Measurements from ENCODE around the gene PGA4. TPM values are rescaled to one million over a fixed set of nuclear protein-coding genes. Genes with fewer than 3 reads are reported as not detected.
"Not testable (repeated sequence)": the region's sequence is repeated elsewhere in the genome, so short reads cannot be mapped to it uniquely, and the experiment has no call there.

Gene PGA4
- total and polyA plus RNA-seq, 5 experiments from 2014 or later: not detected

DNA sequence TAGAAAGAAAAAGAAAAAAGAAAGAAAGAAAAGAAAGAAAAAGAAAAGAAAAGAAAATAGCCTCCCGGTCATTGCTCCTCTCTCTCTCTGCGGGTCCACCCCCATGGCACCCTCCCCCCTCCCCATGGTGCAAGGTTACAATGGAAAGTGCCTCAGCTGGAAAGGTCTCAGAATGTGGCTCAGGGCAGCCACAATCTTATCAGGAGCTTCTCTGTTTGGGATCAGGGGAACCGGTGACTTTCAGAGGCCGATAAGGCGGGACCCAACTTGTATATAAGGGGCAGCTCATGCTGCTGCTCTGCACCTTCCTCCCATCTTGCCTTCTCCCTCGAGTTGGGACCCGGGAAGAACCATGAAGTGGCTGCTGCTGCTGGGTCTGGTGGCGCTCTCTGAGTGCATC is 18.7 kb downstream of the PGA4 start, which contains the start of gene PGA5:
PGA5 (plus strand) TSS at position 301 of the 400 bp plus-strand sequence; CDS start at position 353, 52 bp downstream.
- H3K9me3 Mint-ChIP-seq, ATAC-seq, H3K4me1 Mint-ChIP-seq, H3K36me3 Mint-ChIP-seq, POLR2A ChIA-PET, DNase-seq, H3K27me3 Mint-ChIP-seq, H3K4me3 Mint-ChIP-seq: not testable (repeated sequence)
- peak within 1 kb of the TSS in 1 of 10 donors; percentile 32 for H3K27ac Mint-ChIP-seq

DNA sequence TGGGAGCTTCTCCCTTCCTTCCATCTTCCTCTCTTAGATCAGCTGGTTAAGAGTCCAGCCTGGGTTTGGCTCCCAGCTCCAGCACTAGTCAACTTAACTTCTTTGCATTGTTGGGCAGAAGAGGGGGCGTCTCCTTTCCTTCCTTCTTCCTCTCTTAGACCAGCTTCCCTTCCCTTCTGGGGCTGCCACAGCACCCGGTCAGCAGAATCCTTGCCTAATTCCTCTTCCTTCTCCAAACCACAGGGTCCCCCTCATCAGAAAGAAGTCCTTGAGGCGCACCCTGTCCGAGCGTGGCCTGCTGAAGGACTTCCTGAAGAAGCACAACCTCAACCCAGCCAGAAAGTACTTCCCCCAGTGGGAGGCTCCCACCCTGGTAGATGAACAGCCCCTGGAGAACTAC is 19.4 kb downstream of the PGA4 start:
- H3K27me3 Mint-ChIP-seq: not testable (repeated sequence)

DNA sequence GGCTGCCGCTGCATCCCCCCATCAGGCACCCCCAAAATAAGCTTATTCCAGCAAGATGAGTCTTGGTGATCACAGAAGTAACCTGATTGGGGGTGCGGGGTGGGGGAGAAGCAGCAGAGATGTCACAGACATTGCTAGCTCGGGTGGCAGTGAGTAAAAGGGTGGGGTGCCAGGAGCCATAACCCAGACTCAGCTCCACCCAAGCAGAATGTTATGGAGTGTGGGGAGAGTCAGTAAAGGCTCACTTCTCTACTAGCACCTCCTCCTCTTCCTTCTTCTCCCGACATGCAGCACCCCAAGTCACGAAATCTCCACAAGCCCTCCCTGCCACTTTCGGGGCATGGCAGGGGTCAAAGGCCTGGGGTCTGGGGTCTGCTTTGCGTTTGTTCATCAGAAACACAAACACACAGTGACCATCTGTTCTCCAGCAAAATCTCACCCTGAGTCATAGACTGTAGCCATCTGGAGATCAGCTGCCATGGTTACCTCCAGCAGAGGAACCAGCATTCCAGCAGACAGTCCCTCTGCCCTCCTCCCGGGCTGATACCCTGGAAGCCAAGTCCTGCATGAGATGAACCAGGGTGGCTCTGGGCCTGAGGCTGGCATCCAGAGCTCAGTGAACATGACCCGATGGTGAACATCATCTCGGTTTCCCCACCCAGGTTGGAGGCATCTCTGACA is 23.3 kb downstream of the PGA4 start:
- H3K27ac Mint-ChIP-seq, H3K4me1 Mint-ChIP-seq, ATAC-seq, H3K27me3 Mint-ChIP-seq, H3K36me3 Mint-ChIP-seq, H3K9me3 Mint-ChIP-seq, H3K4me3 Mint-ChIP-seq, DNase-seq, POLR2A ChIA-PET: not testable (repeated sequence)

More for the DNA sequence above, 19.4 kb downstream of the PGA4 start:
- POLR2A ChIA-PET, H3K4me1 Mint-ChIP-seq, H3K36me3 Mint-ChIP-seq, H3K27ac Mint-ChIP-seq, H3K9me3 Mint-ChIP-seq, ATAC-seq, DNase-seq, H3K4me3 Mint-ChIP-seq: not testable (repeated sequence)

DNA sequence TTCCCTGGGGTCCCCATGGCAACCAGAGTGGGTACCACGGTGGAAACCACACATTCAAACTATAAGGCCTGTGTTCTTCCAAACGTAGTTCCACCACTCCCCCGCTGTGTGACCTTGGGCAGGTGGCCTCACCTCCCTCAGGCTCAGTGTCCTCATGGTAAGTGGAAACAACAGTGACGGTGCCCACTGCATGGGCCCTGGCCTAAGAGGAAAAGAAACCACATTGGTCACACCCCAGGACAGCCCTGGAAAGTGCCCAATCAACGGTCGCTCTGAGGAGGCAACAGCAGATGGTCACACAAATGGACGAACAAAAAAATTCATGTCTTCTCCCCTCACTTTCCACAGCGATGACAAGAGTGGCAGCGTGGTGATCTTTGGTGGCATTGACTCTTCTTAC is 25.9 kb downstream of the PGA4 start:
- H3K4me3 Mint-ChIP-seq, H3K27ac Mint-ChIP-seq, H3K27me3 Mint-ChIP-seq, POLR2A ChIA-PET, ATAC-seq, H3K36me3 Mint-ChIP-seq, H3K4me1 Mint-ChIP-seq, H3K9me3 Mint-ChIP-seq, DNase-seq: not testable (repeated sequence)

DNA sequence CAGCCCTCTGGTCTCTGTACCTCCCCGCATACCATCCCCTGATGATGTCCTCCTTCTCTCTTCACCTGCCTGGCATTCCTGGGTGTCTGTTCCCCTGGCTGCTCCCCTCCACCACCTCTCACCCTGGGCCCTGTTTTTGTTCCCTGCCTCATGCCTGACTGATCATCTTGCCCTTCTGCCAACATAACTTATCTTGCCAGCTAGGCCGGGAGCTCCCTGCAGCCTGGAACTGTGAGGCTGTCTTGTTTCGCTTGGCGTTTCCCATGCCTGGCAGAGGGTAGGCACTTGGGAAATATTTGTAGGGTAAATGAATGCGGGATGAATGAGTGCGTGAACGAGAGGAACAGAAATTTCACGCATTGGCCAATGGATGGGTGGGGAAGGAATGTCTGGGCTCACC is 27.1 kb downstream of the PGA4 start:
- POLR2A ChIA-PET: not testable (repeated sequence)

DNA sequence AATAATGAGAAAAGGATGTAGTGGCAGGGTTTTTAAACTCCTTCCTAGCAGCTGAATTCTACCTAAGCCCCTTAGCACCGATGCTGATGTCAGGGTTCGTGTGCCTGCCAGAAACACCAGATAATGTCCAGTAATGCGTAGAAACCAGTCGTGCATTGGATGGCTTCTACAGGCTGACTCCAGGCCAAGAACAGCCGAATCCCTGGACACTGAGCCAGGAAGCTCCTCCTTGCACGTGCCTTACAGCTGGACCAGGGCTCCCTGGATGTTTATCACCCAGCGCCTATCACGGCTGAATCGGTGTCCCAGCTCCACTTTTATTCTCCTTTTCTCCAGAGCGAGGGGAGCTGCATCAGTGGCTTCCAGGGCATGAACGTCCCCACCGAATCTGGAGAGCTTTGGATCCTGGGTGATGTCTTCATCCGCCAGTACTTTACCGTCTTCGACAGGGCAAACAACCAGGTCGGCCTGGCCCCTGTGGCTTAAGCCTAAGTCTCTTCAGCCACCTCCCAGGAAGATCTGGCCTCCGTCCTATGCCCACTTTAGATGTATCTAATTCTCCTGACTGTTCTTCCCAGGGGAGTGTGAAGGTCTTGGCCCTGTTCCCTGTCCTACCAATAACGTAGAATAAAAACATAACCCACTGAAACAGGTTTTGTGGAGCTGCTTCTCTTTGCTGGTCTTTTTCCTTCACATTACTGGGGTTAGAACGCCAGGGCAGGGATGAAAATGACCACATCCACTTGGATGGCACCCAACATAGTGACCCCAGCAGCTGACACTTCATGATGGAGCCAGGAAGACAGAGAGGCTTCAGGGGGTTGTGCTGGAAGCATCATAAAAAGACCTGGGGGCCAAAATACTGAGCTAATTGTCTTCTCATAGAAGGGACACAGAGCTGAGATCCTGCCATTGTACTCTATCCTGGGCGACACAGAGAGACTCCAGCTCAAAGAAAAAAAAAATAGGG is 28.9 kb downstream of the PGA4 start:
- POLR2A ChIA-PET, H3K4me1 Mint-ChIP-seq, H3K9me3 Mint-ChIP-seq, ATAC-seq, H3K4me3 Mint-ChIP-seq, DNase-seq, H3K27me3 Mint-ChIP-seq, H3K27ac Mint-ChIP-seq, H3K36me3 Mint-ChIP-seq: not testable (repeated sequence)

More for the DNA sequence above, 27.1 kb downstream of the PGA4 start:
- H3K27me3 Mint-ChIP-seq, H3K4me3 Mint-ChIP-seq, ATAC-seq, H3K4me1 Mint-ChIP-seq, H3K9me3 Mint-ChIP-seq, H3K36me3 Mint-ChIP-seq, DNase-seq: not testable (repeated sequence)
- peak overlapping the region in 1 of 10 donors; percentile 42 for H3K27ac Mint-ChIP-seq

DNA sequence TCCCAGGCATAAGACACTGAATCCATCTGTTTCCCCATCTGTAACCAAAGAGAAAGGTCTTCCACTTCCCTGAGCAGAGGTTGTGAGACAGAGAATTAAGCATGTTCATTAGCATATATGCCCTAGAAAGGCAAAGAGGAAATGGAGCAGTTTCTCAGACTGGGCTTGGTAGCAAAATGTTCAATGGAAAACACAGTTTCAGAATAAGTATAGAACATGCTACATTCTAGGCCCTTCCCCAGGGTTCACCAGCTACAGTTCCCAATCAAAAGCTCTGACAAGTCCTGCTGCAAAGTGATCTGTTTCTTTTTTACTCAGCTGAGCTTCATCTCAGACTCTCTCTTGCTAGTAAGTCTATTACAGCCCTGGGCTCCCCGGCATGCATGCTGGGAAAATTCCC is 30.2 kb downstream of the PGA4 start:
- H3K27ac Mint-ChIP-seq, H3K9me3 Mint-ChIP-seq: not testable (repeated sequence)

DNA sequence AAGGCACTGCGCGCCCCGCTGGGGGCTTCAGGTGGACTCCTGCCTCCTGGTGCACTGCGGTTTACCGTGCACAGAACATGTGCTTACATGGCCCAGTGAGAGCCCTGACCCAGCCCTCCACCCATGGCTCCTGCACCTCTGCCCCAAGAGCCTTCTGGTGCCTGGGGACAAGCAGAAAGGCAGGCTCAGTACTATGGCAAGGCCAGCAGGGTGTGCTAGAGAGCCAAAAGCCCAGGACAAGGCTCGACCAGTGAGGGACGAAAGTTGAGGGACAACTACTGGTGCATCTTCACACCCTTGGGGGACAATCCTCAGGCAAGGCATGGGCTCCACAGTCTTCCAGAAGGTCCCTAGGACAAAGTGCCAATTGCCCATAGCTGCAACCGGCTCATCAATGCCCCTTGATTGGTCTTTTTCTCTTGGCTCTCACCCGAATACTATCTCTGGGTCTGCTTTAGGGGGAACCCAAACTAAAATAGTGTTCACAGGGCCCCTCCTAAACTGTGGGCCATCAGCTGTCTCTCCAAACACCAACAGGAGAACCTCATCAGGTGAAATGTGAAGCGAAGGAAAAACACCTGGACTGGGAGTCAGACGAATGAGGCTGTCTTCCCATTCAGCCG is 32.4 kb downstream of the PGA4 start:
- Mint-ChIP-seq H3K9me3 (no peaks in the 10 kb centered on the region), H3K4me1 (no peaks in the 10 kb centered on the region), H3K27ac (no peak overlapping the region), H3K36me3 (no peaks in the 10 kb centered on the region), H3K27me3 (no peaks in the 10 kb centered on the region), H3K4me3 (no peak overlapping the region)
- DNase-seq (peak; percentile 37 to 76 (median 53)), ATAC-seq (peak; percentile 79 to 95)
- POLR2A ChIA-PET: no interaction called here

More for the DNA sequence above, 30.2 kb downstream of the PGA4 start:
- H3K4me1 Mint-ChIP-seq, DNase-seq, POLR2A ChIA-PET, H3K4me3 Mint-ChIP-seq, ATAC-seq, H3K27me3 Mint-ChIP-seq, H3K36me3 Mint-ChIP-seq: not testable (repeated sequence)

DNA sequence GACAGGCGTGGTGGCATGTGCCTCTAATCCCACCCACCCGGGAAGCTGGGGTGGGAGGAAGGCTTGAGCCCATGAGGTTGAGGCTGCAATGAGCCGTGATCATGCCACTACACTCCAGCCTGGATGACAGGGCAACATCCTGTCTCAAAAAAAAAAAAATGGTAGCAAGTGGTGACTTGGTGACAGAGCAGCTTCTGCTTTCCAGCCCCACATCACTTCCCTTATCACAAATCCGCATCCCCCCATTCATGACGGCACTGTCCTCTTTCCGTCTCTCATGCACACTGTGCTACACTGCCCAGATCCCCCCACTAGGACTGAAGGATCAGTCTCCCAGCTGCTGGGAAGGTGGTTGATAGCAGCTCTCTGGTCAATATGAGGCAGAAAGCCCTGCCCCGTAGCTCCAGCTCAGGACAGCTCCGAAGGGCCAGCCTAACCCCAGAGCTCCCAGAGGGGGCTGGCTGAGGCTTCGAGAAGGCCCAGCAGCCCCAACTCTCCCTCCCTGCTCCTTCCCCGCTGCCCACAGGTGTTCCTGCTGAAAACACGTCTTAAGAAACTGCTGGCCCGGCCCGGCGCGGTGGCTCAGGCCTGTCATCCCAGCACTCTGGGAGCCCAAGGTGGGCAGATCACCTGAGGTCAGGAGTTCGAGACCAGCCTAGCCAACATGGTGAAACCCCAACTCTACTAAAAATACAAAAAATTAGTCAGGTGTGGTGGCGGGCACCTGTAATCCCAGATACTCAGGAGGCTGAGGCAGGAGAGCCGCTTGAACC is 34.7 kb downstream of the PGA4 start:
- Mint-ChIP-seq H3K9me3 (no peaks in the 10 kb centered on the region), H3K4me1 (no peaks in the 10 kb centered on the region), H3K27me3 (no peaks in the 10 kb centered on the region), H3K4me3 (no peak overlapping the region), H3K27ac (peak overlapping the region in 1 of 10 donors; percentile 67), H3K36me3 (no peaks in the 10 kb centered on the region)
- POLR2A ChIA-PET: interaction anchor here (1.1 kb wide), 1 partner anchor 76 kb away, joined by 3 read pairs; the partner anchor contains the start of genes DDB1 and TKFC
- no peak for DNase-seq
- ATAC-seq: no peak

DNA sequence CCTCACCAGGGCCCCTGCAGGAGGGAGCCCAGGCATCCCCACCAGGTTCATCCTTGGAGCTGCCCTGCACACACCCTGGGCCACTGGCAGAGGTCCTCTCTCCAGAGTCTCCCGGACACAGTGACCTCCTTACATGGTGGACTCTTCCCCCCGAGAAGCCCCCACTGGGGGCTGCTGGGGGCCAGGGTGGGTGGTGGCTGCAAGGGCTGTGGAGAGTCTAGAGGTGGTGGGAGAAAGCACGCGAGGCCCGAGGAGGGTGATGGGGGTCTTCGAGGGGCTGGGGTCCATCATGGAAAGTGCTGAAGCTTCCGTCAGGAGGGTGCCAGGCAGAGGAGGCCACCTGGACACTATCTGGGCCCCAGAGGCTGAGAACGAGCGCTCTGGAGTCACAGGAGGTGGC is 36.4 kb downstream of the PGA4 start:
- no peaks in the 10 kb centered on the region for H3K27me3 Mint-ChIP-seq

DNA sequence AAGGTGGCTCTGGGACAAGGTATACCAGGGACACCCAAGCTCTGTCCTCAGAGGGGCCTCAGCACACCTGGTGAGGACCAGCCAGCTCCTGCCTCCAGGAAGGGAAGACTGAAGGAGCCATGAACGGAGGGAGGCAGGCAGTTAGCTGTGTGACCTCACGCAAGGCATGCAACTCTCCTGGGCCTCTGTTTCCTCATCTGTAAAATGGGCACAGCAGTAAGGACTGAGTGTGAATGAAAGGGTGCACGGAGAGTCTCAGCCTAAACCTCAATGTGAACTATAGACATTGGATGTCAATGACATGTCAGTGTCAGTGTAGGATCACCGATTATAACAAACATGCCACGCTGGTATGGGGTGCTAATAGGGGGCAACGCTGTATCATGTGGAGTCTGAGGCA is 37.2 kb downstream of the PGA4 start:
- DNase-seq (no peak), ATAC-seq (no peak)
- Mint-ChIP-seq H3K4me1 (no peaks in the 10 kb centered on the region), H3K4me3 (no peak overlapping the region), H3K27ac (no peak overlapping the region), H3K9me3 (no peaks in the 10 kb centered on the region), H3K36me3 (no peaks in the 10 kb centered on the region), H3K27me3 (no peaks in the 10 kb centered on the region)
- POLR2A ChIA-PET: no interaction called here

More for the DNA sequence above, 36.4 kb downstream of the PGA4 start:
- H3K27ac Mint-ChIP-seq: no peak overlapping the region
- no peak overlapping the region for H3K4me3 Mint-ChIP-seq
- ATAC-seq (no peak), DNase-seq (no peak)
- no peaks in the 10 kb centered on the region for H3K9me3 Mint-ChIP-seq
- POLR2A ChIA-PET: no interaction called here
- H3K36me3 Mint-ChIP-seq: no peaks in the 10 kb centered on the region
- H3K4me1 Mint-ChIP-seq: no peaks in the 10 kb centered on the region

DNA sequence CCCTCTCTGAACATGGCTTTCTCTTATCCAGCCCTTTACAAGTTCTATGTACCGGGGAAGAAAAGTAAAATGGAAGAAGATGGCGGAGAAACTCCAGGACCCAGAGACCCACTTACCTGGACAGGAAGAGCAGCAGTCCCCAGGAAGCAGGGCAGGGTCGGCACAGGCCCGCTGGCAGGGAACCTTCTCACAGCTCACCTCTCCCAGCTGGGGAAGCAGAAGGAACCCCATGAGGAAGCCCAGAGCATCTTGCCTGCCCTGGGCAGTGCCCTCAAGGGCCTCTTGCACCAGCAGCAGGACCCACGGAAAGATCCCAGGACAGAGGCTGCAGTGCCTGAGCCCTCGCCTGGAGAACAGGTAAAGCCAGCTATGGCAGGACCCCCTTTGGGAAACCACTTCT is 42.2 kb downstream of the PGA4 start:
- Mint-ChIP-seq H3K27ac (no peak overlapping the region), H3K36me3 (no peaks in the 10 kb centered on the region), H3K9me3 (no peaks in the 10 kb centered on the region), H3K4me1 (no peaks in the 10 kb centered on the region), H3K4me3 (no peak overlapping the region), H3K27me3 (no peaks in the 10 kb centered on the region)
- POLR2A ChIA-PET: no interaction called here
- no peak for ATAC-seq
- no peak for DNase-seq
